ENCODE results near the gene IL10.

Gene IL10

GRCh38 chr1:206757524-206758266 lies 14.6 kb downstream of the IL10 start:
- no peak overlapping the region for H3K27ac Mint-ChIP-seq
- TF ChIP-seq, protein P1, sequence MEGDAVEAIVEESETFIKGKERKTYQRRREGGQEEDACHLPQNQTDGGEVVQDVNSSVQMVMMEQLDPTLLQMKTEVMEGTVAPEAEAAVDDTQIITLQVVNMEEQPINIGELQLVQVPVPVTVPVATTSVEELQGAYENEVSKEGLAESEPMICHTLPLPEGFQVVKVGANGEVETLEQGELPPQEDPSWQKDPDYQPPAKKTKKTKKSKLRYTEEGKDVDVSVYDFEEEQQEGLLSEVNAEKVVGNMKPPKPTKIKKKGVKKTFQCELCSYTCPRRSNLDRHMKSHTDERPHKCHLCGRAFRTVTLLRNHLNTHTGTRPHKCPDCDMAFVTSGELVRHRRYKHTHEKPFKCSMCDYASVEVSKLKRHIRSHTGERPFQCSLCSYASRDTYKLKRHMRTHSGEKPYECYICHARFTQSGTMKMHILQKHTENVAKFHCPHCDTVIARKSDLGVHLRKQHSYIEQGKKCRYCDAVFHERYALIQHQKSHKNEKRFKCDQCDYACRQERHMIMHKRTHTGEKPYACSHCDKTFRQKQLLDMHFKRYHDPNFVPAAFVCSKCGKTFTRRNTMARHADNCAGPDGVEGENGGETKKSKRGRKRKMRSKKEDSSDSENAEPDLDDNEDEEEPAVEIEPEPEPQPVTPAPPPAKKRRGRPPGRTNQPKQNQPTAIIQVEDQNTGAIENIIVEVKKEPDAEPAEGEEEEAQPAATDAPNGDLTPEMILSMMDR (IDR thresholded peaks at IDR 0.05; ENCODE audit: unreplicated experiment in 3 of 3), result no peak
- peaks cover 3% of the 10 kb centered on the region for H3K27me3 Mint-ChIP-seq (ENCODE audit: low read depth)
- peaks cover 10% of the 10 kb centered on the region for H3K9me3 Mint-ChIP-seq
- no peaks in the 10 kb centered on the region for H3K36me3 Mint-ChIP-seq (ENCODE audit: low read depth)
- peaks cover 6% of the 10 kb centered on the region for H3K4me1 Mint-ChIP-seq
- H3K4me3 Mint-ChIP-seq, result no peak overlapping the region

- Mint-ChIP-seq H3K36me3 (ENCODE audit: low read depth) (no peaks in the 10 kb centered on the region), H3K27ac (peak overlapping the region in 2 of 3 experiments; percentile 10 to 58), H3K4me1 (peaks cover 20% of the 10 kb centered on the region), H3K4me3 (no peak overlapping the region), H3K27me3 (ENCODE audit: low read depth) (no peaks in the 10 kb centered on the region), H3K9me3 (peaks cover 10% of the 10 kb centered on the region)
- TF ChIP-seq, protein P1 (IDR thresholded peaks at IDR 0.05; ENCODE audit: unreplicated experiment in 3 of 3), result no peak
Observed at GRCh38 chr1:206754011-206754410, 18.3 kb downstream of the IL10 start.

GRCh38 chr1:206753141-206753540 lies 19.2 kb downstream of the IL10 start:
- Mint-ChIP-seq H3K4me1 (peaks cover 20% of the 10 kb centered on the region), H3K4me3 (no peak overlapping the region), H3K27me3 (ENCODE audit: low read depth) (no peaks in the 10 kb centered on the region), H3K9me3 (peaks cover 10% of the 10 kb centered on the region), H3K27ac (no peak overlapping the region), H3K36me3 (ENCODE audit: low read depth) (no peaks in the 10 kb centered on the region)
- TF ChIP-seq, protein P1 (IDR thresholded peaks at IDR 0.05; ENCODE audit: unreplicated experiment in 3 of 3), result no peak

GRCh38 chr1:206752481-206752880 lies 19.8 kb downstream of the IL10 start:
- Mint-ChIP-seq H3K27me3 (ENCODE audit: low read depth) (no peaks in the 10 kb centered on the region), H3K4me1 (peaks cover 20% of the 10 kb centered on the region), H3K27ac (no peak overlapping the region), H3K4me3 (no peak overlapping the region), H3K36me3 (ENCODE audit: low read depth) (no peaks in the 10 kb centered on the region), H3K9me3 (peaks cover 10% of the 10 kb centered on the region)
- TF ChIP-seq, protein P1 (IDR thresholded peaks at IDR 0.05; ENCODE audit: unreplicated experiment in 3 of 3), result no peak

GRCh38 chr1:206751891-206752290 lies 20.4 kb downstream of the IL10 start:
- Mint-ChIP-seq H3K27me3 (ENCODE audit: low read depth) (no peaks in the 10 kb centered on the region), H3K27ac (no peak overlapping the region), H3K9me3 (peaks cover 10% of the 10 kb centered on the region), H3K4me3 (no peak overlapping the region), H3K36me3 (ENCODE audit: low read depth) (no peaks in the 10 kb centered on the region), H3K4me1 (peaks cover 20% of the 10 kb centered on the region)
- TF ChIP-seq, protein P1 (IDR thresholded peaks at IDR 0.05; ENCODE audit: unreplicated experiment in 3 of 3), result no peak

All from nephron (organoid).